K562 (cell line): ENCODE results near the gene SCN1A. TPM values are rescaled to one million over a fixed set of nuclear protein-coding genes. Genes with fewer than 3 reads are reported as not detected.
A peak's percentile ranks its signal among the peaks of the same experiment; 100 is the strongest.

Experiments
- ATAC-seq: fragments of 200-7000 bp; cut with Tn5 transposase; 3 replicates; pipeline ENCODE4 v1.9.1; 2020; ENCODE audit warnings: moderate library complexity
- BruUV-seq: library from RNA; stranded (reverse); fragments of 400-500 nt; replicated peaks from 2 replicates; lab custom pipeline; 2021; lab: Mats Ljungman, UMichigan
- CTCF ChIA-PET: fragments of 300-600 bp; formaldehyde crosslinking; extraction: SDS; loops from one replicate; lab custom pipeline; 2021; ENCODE audit warnings: low intra/inter-chr PET ratio; lab: Yijun Ruan, JAX
- POLR2A ChIA-PET: fragments of 300-600, 350-650 bp; sonication (Branson Sonifier 250); formaldehyde crosslinking; extraction: SDS; loops from one replicate; lab custom pipeline; 2021; ENCODE audit warnings: antibody characterized with exemption, inconsistent platforms; lab: Yijun Ruan, JAX
- DNase-seq, 4 experiments: peaks; one replicate each; pipeline versions ENCODE4 v3.0.0 to v3.0.0-alpha.2; 2011 to 2018; ENCODE audit warnings: low spot score in 3 of 4, mixed read lengths in 3 of 4; ENCODE audit errors: extremely low read depth in 1 of 4
- FAIRE-seq: peaks from 2 replicates; lab custom pipeline; 2011; peaks lifted over from hg19 to GRCh38; lab: Jason Lieb, UNC
- H2AFZ ChIP-seq: 2 replicates; pipeline ENCODE4 v1.6.0; 2011; ENCODE audit warnings: low read depth, low read length, control low read depth, inconsistent platforms
- H3K27ac ChIP-seq: fragments of 200-600 bp; 3 replicates; pipeline ENCODE4 v1.8.0; 2011; ENCODE audit warnings: low read depth, mild to moderate bottlenecking, control low read depth, inconsistent platforms, low read length, moderate library complexity, mixed read lengths; ENCODE audit errors: extremely low read depth
- H3K27me3 ChIP-seq, 2 experiments: fragments of 300-600 bp in 1 of 2; 2 replicates in 1 of 2; 3 replicates in 1 of 2; pipeline versions ENCODE4 v1.6.0 to v1.8.0; 2011; ENCODE audit warnings: inconsistent platforms in 2 of 2, low read length in 2 of 2, mild to moderate bottlenecking in 1 of 2, mixed read lengths in 1 of 2, moderate library complexity in 1 of 2; ENCODE audit not compliant: control insufficient read depth in 2 of 2, insufficient read depth in 2 of 2
- H3K36me3 ChIP-seq: fragments of 300-600 bp; 3 replicates; pipeline ENCODE4 v1.8.0; 2011; ENCODE audit warnings: mild to moderate bottlenecking, low read length, inconsistent platforms; ENCODE audit not compliant: control insufficient read depth, insufficient read depth
- H3K4me1 ChIP-seq, 2 experiments: fragments of 200-600 bp in 1 of 2; replicated peaks in 1 of 2; 2 replicates in 1 of 2; 3 replicates in 1 of 2; pipeline versions ENCODE4 v1.5.1 to v1.8.0; 2011; ENCODE audit warnings: inconsistent platforms in 2 of 2, low read length in 2 of 2, mild to moderate bottlenecking in 1 of 2, mixed read lengths in 1 of 2, moderate library complexity in 1 of 2; ENCODE audit not compliant: control insufficient read depth in 2 of 2, insufficient read depth in 2 of 2
- H3K4me2 ChIP-seq: 2 replicates; pipeline ENCODE4 v1.6.1; 2011; ENCODE audit warnings: low read length, control low read depth, inconsistent platforms, mixed read lengths; ENCODE audit not compliant: insufficient read depth
- H3K4me3 ChIP-seq: fragments of 200-600 bp; sonication (generic), shearing (Covaris generic); 2 replicates; pipeline ENCODE4 v1.5.1; 2016; ENCODE audit warnings: control low read depth, inconsistent platforms
- H3K79me2 ChIP-seq: fragments of 200-600 bp; 3 replicates; pipeline ENCODE4 v1.8.0; 2011; ENCODE audit warnings: low read length, inconsistent platforms; ENCODE audit not compliant: control insufficient read depth, insufficient read depth
- H3K9ac ChIP-seq, 2 experiments: 2 replicates each; pipeline versions ENCODE4 v1.6.0 to v1.6.1; 2011; ENCODE audit warnings: low read depth in 2 of 2, low read length in 2 of 2, control low read depth in 1 of 2, inconsistent platforms in 1 of 2, mild to moderate bottlenecking in 1 of 2, mixed read lengths in 1 of 2; ENCODE audit not compliant: insufficient read depth in 1 of 2
- H3K9me1 ChIP-seq: one replicate; pipeline ENCODE4 v1.6.0; 2011; ENCODE audit warnings: inconsistent platforms, mild to moderate bottlenecking, low read length, moderate library complexity; ENCODE audit not compliant: control insufficient read depth, insufficient read depth
- H3K9me3 ChIP-seq: replicated peaks from 2 replicates; pipeline ENCODE4 v1.5.1; 2011; ENCODE audit warnings: low read depth, low read length, inconsistent platforms; ENCODE audit not compliant: control insufficient read depth, insufficient read depth
- H4K20me1 ChIP-seq: replicated peaks from 2 replicates; pipeline ENCODE4 v1.6.1; 2011; ENCODE audit warnings: low read length, inconsistent platforms, mixed read lengths; ENCODE audit not compliant: control insufficient read depth, insufficient read depth
- CEBPB ChIP-seq: fragments of 450-650 bp; IDR thresholded peaks from 2 replicates; pipeline ENCODE4 v1.6.1; 2016; ENCODE audit warnings: missing genetic modification characterization, missing compliant biosample characterization
- FOS ChIP-seq: IDR thresholded peaks from 3 replicates; pipeline ENCODE4 v1.6.1; 2011; ENCODE audit not compliant: insufficient read length; ENCODE audit errors: extremely low read depth
- KDM1A ChIP-seq, 2 experiments: fragments of 450-650 bp; IDR thresholded peaks; 2 replicates each; pipeline ENCODE4 v1.6.1; 2016; ENCODE audit warnings: mild to moderate bottlenecking in 2 of 2
- MED1 ChIP-seq: sonication (generic); formaldehyde crosslinking; IDR thresholded peaks from 2 replicates; pipeline ENCODE4 v1.8.1; 2023; ENCODE audit warnings: missing genetic modification reagents, borderline replicate concordance
- SP1 ChIP-seq: sonication (generic); formaldehyde crosslinking; IDR thresholded peaks from 2 replicates; pipeline ENCODE4 v1.8.1; 2022; ENCODE audit warnings: mild to moderate bottlenecking, missing genetic modification reagents
- YBX1 ChIP-seq: fragments of 450-650 bp; IDR thresholded peaks from 2 replicates; pipeline ENCODE4 v1.7.1; 2016; ENCODE audit warnings: mild to moderate bottlenecking
- ZNF140 ChIP-seq: fragments of 250-450 bp; sonication (Bioruptor Pico); IDR thresholded peaks from 2 replicates; pipeline ENCODE4 v1.8.0; 2021; ENCODE audit warnings: moderate library complexity, mild to moderate bottlenecking, inconsistent platforms
- WGBS: fragments of 100-300 bp; shearing (Covaris generic); methylation state at CpG from one replicate; pipeline ENCODE4 v1.1.6; 2016; ENCODE audit warnings: low coverage, mixed read lengths; ENCODE audit not compliant: insufficient coverage; ENCODE audit errors: missing lambda C conversion rate; 5-methylcytosine and 5-hydroxymethylcytosine counted together
- in situ Hi-C: fragments of 300-500 bp; cut with MboI; formaldehyde crosslinking; loops from 4 replicates; pipeline ENCODE4 v1.15.0; 2018; ENCODE audit warnings: inconsistent platforms, mixed read lengths
- intact Hi-C: fragments of 100-400 bp; cut with micrococcal nuclease; formaldehyde crosslinking; loops from 2 replicates; pipeline ENCODE4 v1.14.2; 2022
- polyA plus RNA-seq, 8 experiments: library from polyadenylated mRNA; depleted of rRNA in 4 of 8; stranded (reverse) in 5 of 8; unstranded in 3 of 8; fragments of >200 nt; fragmentation: Nextera tagmentation in 2 of 8; fragmentation: Illumina TruSeq in 1 of 8; extraction: Ambion mirVana in 2 of 8; extraction: Trizol in 1 of 8; gene quantifications; 2 replicates each; pipeline versions ENCODE4 v1.2.1 to v1.2.3, GENCODE V29; 2011 to 2014; ENCODE audit warnings: inconsistent platforms in 1 of 8, missing spikeins in 1 of 8
- total RNA-seq, 7 experiments: library from RNA; depleted of rRNA in 6 of 7; stranded (reverse); fragments of >200 nt in 6 of 7; fragmentation: Illumina TruSeq in 2 of 7; extraction: Trizol in 2 of 7; gene quantifications; 2 replicates each; pipeline versions ENCODE4 v1.2.1 to v1.2.3, GENCODE V29; 2011 to 2021; ENCODE audit warnings: low replicate concordance in 1 of 7
- TF ChIP-seq, protein P1 (sequence below): fragments of 450-650 bp; IDR thresholded peaks from 2 replicates; pipeline ENCODE4 v1.6.1; 2016

SCN1A gene
- total and polyA plus RNA-seq, 9 of the 15 experiments (the other 6 are each of a cell fraction or from before 2014, with no cell fraction given) = not detected

GRCh38 chr2:165950438-165950837, 177.4 kb downstream of the SCN1A start:
- Histone ChIP-seq H3K4me2 (no peak overlapping the region), H3K36me3 (peaks cover 33% of the 10 kb centered on the region; the same call in 2 of the 3 replicates), H3K9ac (no peak overlapping the region), H2AFZ (no peak overlapping the region), H3K9me3 (no peaks in the 10 kb centered on the region), H3K27me3 (no peaks in the 10 kb centered on the region), H3K79me2 (peaks cover 41% of the 10 kb centered on the region), H3K9me1 (no peaks in the 10 kb centered on the region), H4K20me1 (no peaks in the 10 kb centered on the region), H3K4me1 (peaks cover 0 to 17% of the 10 kb centered on the region in 2 experiments; a peak in 3 of 5 replicates), H3K27ac (no peak overlapping the region), H3K4me3 (no peak overlapping the region)
- FAIRE-seq (no peak), DNase-seq (no peak), ATAC-seq (no peak)
- ChIA-PET CTCF (no interaction called here), POLR2A (no interaction called here)
- intact Hi-C loops (loop anchor here (5.0 to 10.0 kb wide), 3 partner anchors 157 to 474 kb away; partner anchors contain the start of gene SCN1A), in situ Hi-C loops (no loop called here)
- BruUV-seq = no TSS peak
- peak; percentile 69 to 83 for TF ChIP-seq KDM1A (IDR thresholded peaks at IDR 0.05)
- no peak for TF ChIP-seq YBX1
- TF ChIP-seq FOS = no peak
- TF ChIP-seq CEBPB (tag) = peak; percentile 67
- TF ChIP-seq, protein P1, sequence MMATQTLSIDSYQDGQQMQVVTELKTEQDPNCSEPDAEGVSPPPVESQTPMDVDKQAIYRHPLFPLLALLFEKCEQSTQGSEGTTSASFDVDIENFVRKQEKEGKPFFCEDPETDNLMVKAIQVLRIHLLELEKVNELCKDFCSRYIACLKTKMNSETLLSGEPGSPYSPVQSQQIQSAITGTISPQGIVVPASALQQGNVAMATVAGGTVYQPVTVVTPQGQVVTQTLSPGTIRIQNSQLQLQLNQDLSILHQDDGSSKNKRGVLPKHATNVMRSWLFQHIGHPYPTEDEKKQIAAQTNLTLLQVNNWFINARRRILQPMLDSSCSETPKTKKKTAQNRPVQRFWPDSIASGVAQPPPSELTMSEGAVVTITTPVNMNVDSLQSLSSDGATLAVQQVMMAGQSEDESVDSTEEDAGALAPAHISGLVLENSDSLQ = peak; percentile 39; the same call in 1 of the 2 replicates
- TF ChIP-seq ZNF140 (CRISPR knock-in tag) = no peak
- TF ChIP-seq MED1 (CRISPR knock-in tag) = no peak
- no peak for TF ChIP-seq SP1 (CRISPR knock-in tag)
- WGBS = 83% methylated on average over 3 of the region's 3 CpGs
